GM12891 (cell line): ENCODE results near the gene MTA3.

Experiments used
- PAX5 ChIP-seq: IDR thresholded peaks from 2 replicates; pipeline ENCODE4 v1.6.1; 2011; ENCODE audit warnings: low read length, moderate library complexity, mild to moderate bottlenecking; ENCODE audit not compliant: insufficient read depth, severe bottlenecking
- POLR2A ChIP-seq: IDR thresholded peaks from 2 replicates; pipeline ENCODE4 v1.6.1; 2011; ENCODE audit warnings: low read depth, low read length, control low read depth
- POLR2AphosphoS5 ChIP-seq: IDR thresholded peaks from 2 replicates; pipeline ENCODE4 v1.6.1; 2011; ENCODE audit warnings: low read depth, low read length, control low read depth
- TAF1 ChIP-seq: IDR thresholded peaks from 2 replicates; pipeline ENCODE4 v1.6.1; 2011; ENCODE audit warnings: low read depth, low read length, control low read depth

GRCh38 chr2:42781181-42781580 lies 212.7 kb downstream of the MTA3 start:
- TF ChIP-seq POLR2AphosphoS5, result no peak
- TF ChIP-seq POLR2A, result no peak
- TF ChIP-seq TAF1, result no peak
- no peak for TF ChIP-seq PAX5
